Upper lobe of left lung (tissue), 6 donors: ENCODE results near the gene ZNF571. TPM values are rescaled to one million over a fixed set of nuclear protein-coding genes. Genes with fewer than 3 reads are reported as not detected.

ENCODE experiments used
- ATAC-seq, 2 donors: fragments of 200-7000 bp; cut with Tn5 transposase; one replicate each; pipeline ENCODE4 v1.9.1; 2022; ENCODE audit warnings: mild to moderate bottlenecking in 2 of 2, moderate library complexity in 2 of 2; ENCODE audit not compliant: low FRiP score in 2 of 2
- DNase-seq, 2 donors: peaks; one replicate each; pipeline ENCODE4 v3.0.0-alpha.2; 2019 to 2020
- H3K27ac ChIP-seq, 4 donors: fragments of 200-600 bp; sonication (generic); one replicate each; pipeline ENCODE4 v1.5.1; 2016 to 2019
- H3K27me3 ChIP-seq, 4 donors: fragments of 200-600 bp; sonication (generic); one replicate each; pipeline ENCODE4 v1.5.1; 2017 to 2019
- H3K36me3 ChIP-seq, 4 donors: fragments of 200-600 bp; sonication (generic); one replicate each; pipeline ENCODE4 v1.5.1; 2016 to 2019
- H3K4me1 ChIP-seq, 4 donors: fragments of 200-600 bp; sonication (generic); one replicate each; pipeline ENCODE4 v1.5.1; 2018 to 2019
- H3K4me3 ChIP-seq, 4 donors: fragments of 200-600 bp; sonication (generic); one replicate each; pipeline ENCODE4 v1.5.1; 2017 to 2019; ENCODE audit warnings: mild to moderate bottlenecking in 2 of 4, moderate library complexity in 1 of 4
- H3K9me3 ChIP-seq, 4 donors: fragments of 200-600 bp; sonication (generic); one replicate each; pipeline ENCODE4 v1.5.1; 2018 to 2019
- EP300 ChIP-seq, 4 donors: sonication (generic); formaldehyde crosslinking; IDR thresholded peaks; one replicate each; pipeline ENCODE4 v1.5.1; 2017; ENCODE audit warnings: antibody characterized with exemption in 4 of 4, control low read depth in 2 of 4
- POLR2A ChIP-seq, 4 donors: fragments of 450-650 bp; IDR thresholded peaks; one replicate each; pipeline ENCODE4 v1.5.1; 2016 to 2017; ENCODE audit warnings: antibody characterized with exemption in 4 of 4, mild to moderate bottlenecking in 2 of 4
- POLR2AphosphoS5 ChIP-seq, 2 donors: sonication (generic); formaldehyde crosslinking; IDR thresholded peaks; one replicate each; pipeline ENCODE4 v1.5.1; 2017; ENCODE audit warnings: antibody characterized with exemption in 2 of 2
- whole genome bisulfite sequencing, 2 donors: methylation state at CpG; one replicate each; pipeline ENCODE4 v1.1.5; 2017 to 2018; 5-methylcytosine and 5-hydroxymethylcytosine counted together
- total RNA-seq, 6 donors: library from RNA; depleted of rRNA in 4 of 6; stranded (reverse); fragments of >200 nt in 4 of 6; gene quantifications; one replicate each; pipeline versions ENCODE4 v1.1.0 to v1.2.1, GENCODE V29; 2016 to 2021
- TF ChIP-seq, protein P1 (sequence below), 6 experiments: fragments of 450-650 bp in 4 of 6; fragments of 200-600 bp in 2 of 6; sonication (generic) in 2 of 6; IDR thresholded peaks; one replicate each; pipeline ENCODE4 v1.5.1; 2016 to 2019; ENCODE audit warnings: antibody characterized with exemption in 6 of 6
- donor health status: DM: no; HTN: no; CAD: no; lungs with moderate emphysema.
- donor health status: DM: no; HTN: yes; CAD: no; lungs with severe emphysema.

ZNF571 gene
- total RNA-seq: 10 to 100 TPM in 1 of 6 donors, 1 to 10 TPM in 4, under 1 TPM in 1; 0.89 to 14.6 (median 3.3) TPM

DNA sequence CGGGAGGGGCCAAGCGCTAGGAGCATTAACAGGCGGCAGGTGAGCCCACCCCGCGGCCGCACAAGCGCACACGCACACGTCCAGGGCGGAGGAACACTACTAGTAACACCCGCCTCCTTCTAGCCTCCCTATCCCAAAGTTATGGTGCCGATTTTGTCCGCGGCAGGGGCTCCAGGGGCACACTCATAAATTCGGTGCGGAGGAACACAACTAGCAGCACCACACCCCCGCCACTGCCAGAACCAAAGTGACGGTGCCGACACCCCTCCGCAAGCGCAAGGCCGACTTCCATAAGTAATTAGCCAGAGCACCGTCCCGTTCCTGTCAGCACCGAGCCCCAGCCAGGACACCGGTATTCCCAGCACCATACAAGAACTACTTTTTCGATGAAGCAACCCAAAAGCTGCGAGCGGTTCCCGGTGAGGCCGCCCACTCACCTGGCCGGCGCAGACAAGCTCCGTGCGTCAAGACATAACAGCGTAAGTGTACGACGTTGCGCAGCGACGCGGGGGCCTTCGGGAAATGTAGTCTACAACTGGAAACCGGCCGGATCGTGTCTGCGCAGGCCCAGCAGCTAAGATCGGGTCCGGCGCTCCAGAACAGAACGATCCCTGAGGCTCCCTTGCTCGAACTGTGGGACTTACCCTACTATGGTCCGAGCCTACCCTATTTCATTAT lies at the start of gene ZNF571, which contains the start of gene ZNF540:
Gene ZNF571 (minus strand): TSS at position 489 of the 678 bp plus-strand sequence. CDS start 8,116 bp downstream, outside the sequence.
Gene ZNF540 (plus strand): TSS at position 573 of the 678 bp plus-strand sequence. CDS start 3,572 bp downstream, outside the sequence.
- TF ChIP-seq POLR2AphosphoS5 (IDR thresholded peaks at IDR 0.05) (peak; percentile 72 to 83), POLR2A (IDR thresholded peaks at IDR 0.05) (peak in 2 of 4 donors; percentile 63 to 75)
- TF ChIP-seq, protein P1, sequence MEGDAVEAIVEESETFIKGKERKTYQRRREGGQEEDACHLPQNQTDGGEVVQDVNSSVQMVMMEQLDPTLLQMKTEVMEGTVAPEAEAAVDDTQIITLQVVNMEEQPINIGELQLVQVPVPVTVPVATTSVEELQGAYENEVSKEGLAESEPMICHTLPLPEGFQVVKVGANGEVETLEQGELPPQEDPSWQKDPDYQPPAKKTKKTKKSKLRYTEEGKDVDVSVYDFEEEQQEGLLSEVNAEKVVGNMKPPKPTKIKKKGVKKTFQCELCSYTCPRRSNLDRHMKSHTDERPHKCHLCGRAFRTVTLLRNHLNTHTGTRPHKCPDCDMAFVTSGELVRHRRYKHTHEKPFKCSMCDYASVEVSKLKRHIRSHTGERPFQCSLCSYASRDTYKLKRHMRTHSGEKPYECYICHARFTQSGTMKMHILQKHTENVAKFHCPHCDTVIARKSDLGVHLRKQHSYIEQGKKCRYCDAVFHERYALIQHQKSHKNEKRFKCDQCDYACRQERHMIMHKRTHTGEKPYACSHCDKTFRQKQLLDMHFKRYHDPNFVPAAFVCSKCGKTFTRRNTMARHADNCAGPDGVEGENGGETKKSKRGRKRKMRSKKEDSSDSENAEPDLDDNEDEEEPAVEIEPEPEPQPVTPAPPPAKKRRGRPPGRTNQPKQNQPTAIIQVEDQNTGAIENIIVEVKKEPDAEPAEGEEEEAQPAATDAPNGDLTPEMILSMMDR (IDR thresholded peaks at IDR 0.05): no peak
- Histone ChIP-seq H3K36me3 (peaks cover 0 to 11% (median 5%) of the 10 kb centered on the region in 4 donors), H3K4me1 (peaks cover 7 to 18% (median 16%) of the 10 kb centered on the region in 4 donors), H3K27ac (peak within 1 kb of the TSS; percentile 77 to 94 (median 86)), H3K27me3 (no peaks in the 10 kb centered on the region), H3K9me3 (peaks cover 18 to 38% (median 21%) of the 10 kb centered on the region in 4 donors), H3K4me3 (peak within 1 kb of the TSS; percentile 62 to 74 (median 66))
- 1% methylated on average over 47 to 53 of the region's 53 CpGs for WGBS, 2 donors
- peak; percentile 95 to 96 for DNase-seq
- ATAC-seq: peak; percentile 99

DNA sequence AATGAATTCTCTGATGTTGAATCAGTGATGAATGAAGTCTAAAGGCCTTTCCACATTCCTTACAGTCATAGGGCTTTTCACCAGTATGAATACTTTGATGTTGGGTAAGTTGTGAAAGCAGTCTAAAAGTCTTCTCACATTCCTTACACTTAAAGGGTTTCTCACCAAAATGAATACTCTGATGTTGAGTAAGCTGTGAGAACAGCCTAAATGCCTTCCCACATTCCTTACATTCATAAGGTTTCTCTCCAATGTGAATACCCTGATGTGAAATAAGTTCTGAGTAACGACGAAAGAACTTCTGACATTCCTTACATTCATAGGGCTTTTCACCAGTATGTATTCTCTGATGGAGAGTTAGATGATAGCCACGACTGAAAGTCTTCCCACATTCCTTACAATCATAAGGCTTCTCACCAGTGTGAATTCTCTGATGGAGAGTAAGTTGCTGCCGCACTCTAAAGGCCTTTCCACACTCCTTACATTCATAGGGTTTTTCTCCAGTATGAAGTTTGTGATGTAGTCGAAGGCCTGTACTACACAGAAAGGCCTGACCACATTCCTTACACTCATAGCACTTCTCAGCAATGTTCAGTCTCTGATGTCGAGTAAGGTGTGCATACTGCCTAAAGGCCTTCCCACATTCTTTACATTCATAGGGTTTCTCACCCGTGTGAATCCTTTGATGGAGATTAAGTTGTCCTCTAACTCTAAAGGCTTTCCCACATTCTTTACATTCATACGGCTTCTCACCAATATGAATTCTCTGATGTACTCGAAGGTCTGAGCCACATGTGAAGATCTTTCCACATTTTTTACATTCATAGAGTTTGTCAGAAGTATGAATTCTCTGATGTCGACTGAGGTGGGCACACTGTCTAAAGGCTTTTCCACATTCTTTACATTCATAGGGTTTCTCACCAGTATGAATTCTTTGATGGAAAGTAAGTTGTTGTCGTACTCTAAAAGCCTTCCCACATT lies 40.8 kb upstream of the ZNF571 start:
- Histone ChIP-seq H3K27ac (no peak overlapping the region), H3K36me3 (peaks cover 0 to 38% (median 21%) of the 10 kb centered on the region in 4 donors), H3K4me1 (no peaks in the 10 kb centered on the region), H3K27me3 (no peaks in the 10 kb centered on the region), H3K9me3 (peaks cover 77 to 95% (median 91%) of the 10 kb centered on the region in 4 donors), H3K4me3 (no peak overlapping the region)
- 97% methylated on average over 11 of the region's 11 CpGs for WGBS, 2 donors
- ATAC-seq (no peak), DNase-seq (no peak)
- TF ChIP-seq POLR2A (IDR thresholded peaks at IDR 0.05) (no peak), POLR2AphosphoS5 (IDR thresholded peaks at IDR 0.05) (no peak), EP300 (IDR thresholded peaks at IDR 0.05) (no peak)
- TF ChIP-seq, protein P1 (IDR thresholded peaks at IDR 0.05): no peak

DNA sequence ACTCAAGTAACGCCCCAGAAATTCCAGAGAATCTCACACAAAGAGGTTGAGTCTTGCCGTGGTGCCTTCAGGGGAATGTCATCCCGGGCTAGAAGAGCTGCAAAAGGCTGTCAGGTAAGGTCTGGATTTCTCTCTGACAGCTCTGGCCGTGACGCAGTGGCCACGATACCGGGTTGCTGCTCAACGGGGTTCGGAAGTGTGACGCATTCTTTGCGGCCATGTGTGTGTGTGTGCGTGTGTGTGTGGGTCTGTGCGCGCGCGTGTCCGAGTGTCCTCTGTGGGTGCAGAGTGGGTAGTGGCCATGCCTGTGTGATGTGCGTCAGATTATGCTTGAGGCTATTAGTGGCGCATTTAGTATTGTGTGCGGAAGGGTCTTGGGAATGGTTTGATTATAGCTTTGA lies 390 bp upstream of the ZNF571 start:
- peaks cover 3 to 17% (median 11%) of the 10 kb centered on the region in 4 donors for H3K36me3 ChIP-seq
- WGBS, 2 donors: 0% methylated on average over 18 to 19 of the region's 20 CpGs
- TF ChIP-seq EP300 (IDR thresholded peaks at IDR 0.05) (no peak), POLR2A (IDR thresholded peaks at IDR 0.05) (peak in 1 of 4 donors; percentile 27)
- H3K4me3 ChIP-seq: peak overlapping the region; percentile 62 to 74 (median 66)
- no peaks in the 10 kb centered on the region for H3K27me3 ChIP-seq
- ATAC-seq: peak; percentile 88
- peak overlapping the region; percentile 77 to 94 (median 86) for H3K27ac ChIP-seq
- H3K4me1 ChIP-seq: peaks cover 7 to 18% (median 16%) of the 10 kb centered on the region in 4 donors
- peaks cover 12 to 35% (median 21%) of the 10 kb centered on the region in 4 donors for H3K9me3 ChIP-seq
- peak; percentile 71 to 88 for DNase-seq

DNA sequence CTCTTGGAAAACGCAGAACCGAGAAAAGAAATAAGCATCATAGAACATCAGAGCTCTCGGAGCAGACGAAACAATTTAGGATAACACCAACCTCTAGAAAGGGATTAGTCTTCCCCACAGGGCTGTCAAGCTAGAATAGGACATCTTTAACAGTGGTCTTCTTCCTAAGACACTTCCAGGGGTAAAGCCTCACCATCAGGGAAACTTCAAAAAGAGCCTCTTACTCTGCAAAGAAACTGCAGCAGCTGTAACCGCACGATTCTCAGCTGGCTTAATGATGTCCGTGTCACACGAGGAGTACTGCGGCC lies 642 bp downstream of the ZNF571 start:
- Histone ChIP-seq H3K4me1 (peaks cover 7 to 18% (median 16%) of the 10 kb centered on the region in 4 donors), H3K4me3 (peak overlapping the region; percentile 53 to 74 (median 66)), H3K9me3 (peaks cover 23 to 40% (median 23%) of the 10 kb centered on the region in 4 donors), H3K36me3 (peaks cover 0 to 7% (median 3%) of the 10 kb centered on the region in 4 donors), H3K27me3 (no peaks in the 10 kb centered on the region), H3K27ac (peak overlapping the region; percentile 77 to 94 (median 86))
- no peak for ATAC-seq
- 6 to 10% methylated on average over 8 to 9 of the region's 9 CpGs for WGBS, 2 donors
- no peak for DNase-seq
- TF ChIP-seq POLR2A (IDR thresholded peaks at IDR 0.05) (no peak), POLR2AphosphoS5 (IDR thresholded peaks at IDR 0.05) (no peak), EP300 (IDR thresholded peaks at IDR 0.05) (no peak)
- TF ChIP-seq, protein P1 (IDR thresholded peaks at IDR 0.05): no peak

DNA sequence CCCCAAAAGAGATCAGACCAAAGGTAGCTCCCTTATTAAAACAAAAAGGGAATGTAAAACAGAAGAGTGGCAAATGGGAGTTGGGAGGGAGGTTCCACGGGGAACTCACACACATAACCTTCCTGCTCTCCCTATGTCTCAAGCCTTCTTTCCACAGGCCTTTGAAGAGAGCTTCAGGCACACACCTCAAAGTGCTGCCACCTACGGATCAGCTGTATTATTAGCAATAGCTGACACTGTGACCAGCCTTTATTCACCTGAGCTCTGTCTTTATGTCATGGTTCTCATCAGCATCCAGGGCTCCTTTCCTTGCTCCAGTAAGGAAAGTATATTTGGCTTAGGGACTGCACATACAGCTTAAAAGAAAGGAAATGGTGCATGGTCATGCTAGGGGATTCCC lies 11.3 kb downstream of the ZNF571 start:
- Histone ChIP-seq H3K9me3 (peaks cover 68 to 98% (median 85%) of the 10 kb centered on the region in 4 donors), H3K36me3 (peaks cover 9 to 85% (median 59%) of the 10 kb centered on the region in 4 donors)
- WGBS, 2 donors: 75 to 81% methylated on average over 2 of the region's 2 CpGs

More for the DNA sequence above, 11.3 kb downstream of the ZNF571 start:
- ATAC-seq (no peak), DNase-seq (no peak)
- H3K4me3 ChIP-seq: no peak overlapping the region
- TF ChIP-seq POLR2A (IDR thresholded peaks at IDR 0.05): no peak
- TF ChIP-seq EP300 (IDR thresholded peaks at IDR 0.05): no peak
- TF ChIP-seq, protein P1 (IDR thresholded peaks at IDR 0.05): no peak
- TF ChIP-seq POLR2AphosphoS5 (IDR thresholded peaks at IDR 0.05): no peak
- no peak overlapping the region for H3K27ac ChIP-seq
- no peaks in the 10 kb centered on the region for H3K4me1 ChIP-seq
- no peaks in the 10 kb centered on the region for H3K27me3 ChIP-seq
